ENCODE results near the gene IL1R2. TPM values are rescaled to one million over a fixed set of nuclear protein-coding genes. Genes with fewer than 3 reads are reported as not detected.

Gene IL1R2
- under 1 TPM in 1 of 2 experiments, not detected in 1; 0.88 TPM for total RNA-seq

- no peak within 1 kb of the TSS for H3K27ac Mint-ChIP-seq
- peaks cover 34% of the 10 kb centered on the region for H3K27me3 Mint-ChIP-seq
- H3K4me1 Mint-ChIP-seq = peaks cover 15% of the 10 kb centered on the region
- H3K9me3 Mint-ChIP-seq (ENCODE audit: low read depth) = no peaks in the 10 kb centered on the region
- ATAC-seq (no peak), DNase-seq (no peak)
- CTCF ChIA-PET = no interaction called here
- H3K4me3 Mint-ChIP-seq = no peak within 1 kb of the TSS
- no peaks in the 10 kb centered on the region for H3K36me3 Mint-ChIP-seq
Measured at GRCh38 chr2:101991721-101992145, at the start of gene IL1R2. IL1R2 (plus strand) TSS chr2:101991960; CDS start chr2:102008576, 16,616 bp downstream.

DNA sequence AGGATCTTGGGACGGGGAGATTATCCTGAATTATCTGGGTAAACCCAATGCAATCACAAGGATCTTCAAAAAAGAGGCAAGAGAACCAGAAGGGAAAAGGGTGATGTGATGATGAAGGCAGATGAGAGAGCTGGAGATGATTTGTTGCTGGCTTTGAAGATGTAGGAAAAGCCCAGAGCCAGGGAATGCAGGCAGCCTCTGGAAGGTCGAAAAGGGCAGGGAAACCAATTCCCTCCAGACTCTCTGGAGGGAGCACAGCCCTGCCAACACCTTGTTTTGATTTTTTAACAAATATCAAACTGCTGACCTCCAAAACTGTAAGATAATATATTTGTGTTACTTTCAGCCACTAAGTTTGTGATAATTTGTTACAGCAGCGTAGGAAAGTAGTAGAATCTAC, 48.9 kb upstream of the IL1R2 start:
- Mint-ChIP-seq H3K27ac (no peak overlapping the region), H3K4me3 (no peak overlapping the region), H3K9me3 (ENCODE audit: low read depth) (peaks cover 8% of the 10 kb centered on the region), H3K36me3 (peaks cover 3% of the 10 kb centered on the region), H3K4me1 (no peaks in the 10 kb centered on the region), H3K27me3 (peaks cover 19% of the 10 kb centered on the region)
- CTCF ChIA-PET = no interaction called here
- DNase-seq = no peak
- ATAC-seq = no peak

DNA sequence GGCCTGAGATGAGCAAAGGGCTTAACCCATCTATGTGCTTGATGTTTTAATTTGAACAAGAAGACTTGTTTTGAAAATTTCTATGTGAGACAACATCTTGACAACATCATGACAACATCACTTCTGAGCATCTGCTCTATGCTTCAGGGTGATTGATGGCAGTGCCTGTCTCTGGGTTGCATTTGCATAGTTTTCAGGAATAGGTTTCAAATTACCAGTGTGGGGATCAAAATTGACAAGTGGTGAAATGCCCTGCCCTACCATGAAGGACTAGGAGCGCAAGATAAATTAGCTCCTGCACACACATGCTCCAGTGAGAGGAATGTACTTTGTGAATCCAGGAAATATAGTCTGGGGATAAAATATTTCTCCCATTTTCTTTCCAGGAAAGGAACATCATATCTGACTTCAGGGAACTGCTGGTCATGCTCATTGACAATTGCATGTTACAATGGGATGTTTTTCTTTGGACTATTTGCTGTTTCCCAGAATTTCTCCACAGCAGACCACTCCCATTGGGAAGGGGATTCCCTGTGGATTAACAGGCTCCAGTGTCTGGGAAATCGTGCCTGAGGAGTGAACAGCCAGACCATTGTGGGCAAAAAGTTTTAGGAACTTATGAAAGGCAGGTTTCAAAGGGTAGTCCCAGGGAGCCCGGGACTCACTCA, 45.3 kb upstream of the IL1R2 start:
- Mint-ChIP-seq H3K4me3 (no peak overlapping the region), H3K27ac (no peak overlapping the region), H3K4me1 (peaks cover 8% of the 10 kb centered on the region), H3K36me3 (peaks cover 4% of the 10 kb centered on the region), H3K9me3 (ENCODE audit: low read depth) (peaks cover 6% of the 10 kb centered on the region), H3K27me3 (no peaks in the 10 kb centered on the region)
- CTCF ChIA-PET = no interaction called here
- ATAC-seq (no peak), DNase-seq (no peak)

DNA sequence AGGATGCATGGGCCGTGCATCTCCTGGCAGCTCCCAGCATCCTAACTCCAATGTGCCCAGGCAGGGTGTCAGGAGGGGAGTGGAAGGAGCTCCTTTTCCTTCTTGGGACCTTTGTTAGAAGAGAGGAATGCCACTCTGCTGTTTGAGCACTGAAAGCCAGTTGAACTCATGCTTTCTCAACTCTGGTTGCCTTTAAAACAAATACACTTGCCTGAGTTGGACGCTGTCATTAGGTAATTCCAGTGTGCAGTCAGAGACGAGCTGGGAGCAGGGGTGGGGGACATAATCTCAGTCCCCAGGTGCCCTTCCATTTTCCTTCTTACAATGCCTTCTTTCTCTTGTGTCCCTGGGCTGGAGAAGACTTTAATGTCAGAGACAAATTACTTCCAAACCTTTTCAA, 44.4 kb upstream of the IL1R2 start:
- DNase-seq = no peak
- CTCF ChIA-PET = no interaction called here
- Mint-ChIP-seq H3K9me3 (ENCODE audit: low read depth) (peaks cover 7% of the 10 kb centered on the region), H3K36me3 (peaks cover 5% of the 10 kb centered on the region), H3K4me1 (peaks cover 8% of the 10 kb centered on the region), H3K4me3 (no peak overlapping the region), H3K27ac (no peak overlapping the region), H3K27me3 (no peaks in the 10 kb centered on the region)
- ATAC-seq = no peak

GRCh38 chr2:101948625-101949155, 43.1 kb upstream of the IL1R2 start:
- Mint-ChIP-seq H3K9me3 (ENCODE audit: low read depth) (peaks cover 8% of the 10 kb centered on the region), H3K36me3 (peaks cover 5% of the 10 kb centered on the region), H3K27me3 (no peaks in the 10 kb centered on the region), H3K27ac (no peak overlapping the region), H3K4me3 (no peak overlapping the region), H3K4me1 (peaks cover 8% of the 10 kb centered on the region)
- ATAC-seq (no peak), DNase-seq (no peak)
- CTCF ChIA-PET = no interaction called here

GRCh38 chr2:101949304-101949703, 42.5 kb upstream of the IL1R2 start:
- peaks cover 8% of the 10 kb centered on the region for H3K4me1 Mint-ChIP-seq
- H3K27ac Mint-ChIP-seq = no peak overlapping the region
- H3K36me3 Mint-ChIP-seq = peaks cover 5% of the 10 kb centered on the region
- ATAC-seq (peak; percentile 72), DNase-seq (peak; percentile 49)
- CTCF ChIA-PET = interaction anchor here (0.5 kb wide), 1 partner anchor 72 kb away, joined by 4 read pairs; no protein-coding TSS in a partner anchor
- peaks cover 8% of the 10 kb centered on the region for H3K9me3 Mint-ChIP-seq (ENCODE audit: low read depth)
- no peak overlapping the region for H3K4me3 Mint-ChIP-seq
- H3K27me3 Mint-ChIP-seq = no peaks in the 10 kb centered on the region

GRCh38 chr2:101951296-101951695, 40.5 kb upstream of the IL1R2 start:
- H3K4me3 Mint-ChIP-seq = no peak overlapping the region
- ATAC-seq (no peak), DNase-seq (no peak)
- peaks cover 8% of the 10 kb centered on the region for H3K4me1 Mint-ChIP-seq
- H3K36me3 Mint-ChIP-seq = peaks cover 5% of the 10 kb centered on the region
- CTCF ChIA-PET = no interaction called here
- H3K27ac Mint-ChIP-seq = no peak overlapping the region
- peaks cover 8% of the 10 kb centered on the region for H3K9me3 Mint-ChIP-seq (ENCODE audit: low read depth)
- no peaks in the 10 kb centered on the region for H3K27me3 Mint-ChIP-seq

DNA sequence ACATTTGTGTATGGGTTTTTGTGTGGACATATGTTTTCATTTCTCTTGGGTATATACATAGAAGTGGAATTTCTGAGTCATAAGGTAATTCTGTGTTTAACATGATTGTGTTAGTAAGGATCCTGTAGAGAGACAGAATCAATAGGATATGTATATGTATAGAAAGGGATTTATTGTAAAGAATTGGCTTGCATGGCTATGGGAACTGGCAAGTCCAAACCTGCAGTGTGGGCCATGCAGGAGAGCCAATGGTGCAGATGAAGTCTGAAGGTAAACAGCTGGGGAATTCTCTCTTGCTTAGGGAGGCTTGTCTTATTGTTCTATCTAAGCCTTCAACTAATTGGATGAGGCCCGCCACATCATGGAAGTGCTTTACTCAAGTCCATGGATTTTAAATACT, 39.2 kb upstream of the IL1R2 start:
- H3K4me1 Mint-ChIP-seq = peaks cover 8% of the 10 kb centered on the region
- H3K36me3 Mint-ChIP-seq = peaks cover 5% of the 10 kb centered on the region

DNA sequence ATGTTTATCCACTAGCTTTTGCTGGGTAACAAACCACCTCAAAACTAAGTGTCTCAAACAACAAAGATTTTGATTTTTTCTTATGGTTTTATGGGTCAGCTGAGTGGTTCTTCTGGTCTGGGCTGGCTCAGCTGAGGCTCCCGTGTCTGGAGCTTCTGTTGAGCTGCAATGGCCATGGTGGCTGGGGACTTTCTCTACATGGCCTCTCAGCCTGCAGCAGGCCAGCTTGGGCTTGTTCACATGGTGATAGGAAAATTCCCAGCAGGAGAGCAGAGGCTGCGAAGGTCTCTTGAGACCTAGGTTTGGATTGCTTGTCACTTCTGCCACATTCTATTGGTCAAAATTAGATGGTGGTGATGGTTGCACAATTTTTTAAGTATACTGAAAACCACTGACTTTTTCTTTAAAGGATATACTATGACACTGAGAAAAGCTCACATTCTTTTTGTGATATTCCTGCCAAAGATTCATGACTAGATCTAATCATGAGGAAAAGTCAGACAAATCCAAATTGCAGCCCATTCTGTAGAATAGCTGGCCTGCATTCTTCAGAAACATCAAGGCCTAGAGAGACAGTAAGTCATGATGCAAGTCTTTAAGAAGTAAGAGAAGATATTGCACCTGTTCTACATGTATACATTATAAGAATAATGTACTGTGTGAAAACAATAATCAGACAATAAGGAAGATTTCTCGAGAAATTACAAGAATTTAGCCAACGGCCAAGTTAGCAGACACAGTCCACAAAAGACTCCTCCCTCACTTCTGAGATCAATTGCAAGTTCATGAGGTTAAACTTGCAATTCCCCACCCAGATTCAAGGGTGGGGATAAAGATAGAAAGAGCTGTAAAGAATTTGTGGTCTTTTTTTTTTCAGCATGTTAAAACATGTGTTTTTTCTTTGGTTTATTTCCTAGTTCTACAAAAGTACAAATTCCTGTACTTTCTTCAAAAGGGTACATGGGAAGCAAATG, 35.0 kb upstream of the IL1R2 start:
- H3K4me1 Mint-ChIP-seq = no peaks in the 10 kb centered on the region
- H3K27me3 Mint-ChIP-seq = no peaks in the 10 kb centered on the region
- peaks cover 14% of the 10 kb centered on the region for H3K9me3 Mint-ChIP-seq (ENCODE audit: low read depth)
- H3K4me3 Mint-ChIP-seq = no peak overlapping the region
- no peak for DNase-seq
- H3K27ac Mint-ChIP-seq = no peak overlapping the region
- ATAC-seq = no peak
- CTCF ChIA-PET = no interaction called here
- H3K36me3 Mint-ChIP-seq = peaks cover 4% of the 10 kb centered on the region

More for the DNA sequence above, 39.2 kb upstream of the IL1R2 start:
- no peaks in the 10 kb centered on the region for H3K27me3 Mint-ChIP-seq
- H3K9me3 Mint-ChIP-seq (ENCODE audit: low read depth) = peaks cover 10% of the 10 kb centered on the region
- DNase-seq (no peak), ATAC-seq (no peak)
- CTCF ChIA-PET = no interaction called here
- no peak overlapping the region for H3K27ac Mint-ChIP-seq
- no peak overlapping the region for H3K4me3 Mint-ChIP-seq

GRCh38 chr2:101958061-101958460, 33.7 kb upstream of the IL1R2 start:
- no peak for DNase-seq
- H3K9me3 Mint-ChIP-seq (ENCODE audit: low read depth) = peaks cover 12% of the 10 kb centered on the region
- H3K4me3 Mint-ChIP-seq = no peak overlapping the region
- CTCF ChIA-PET = no interaction called here
- H3K27me3 Mint-ChIP-seq = no peaks in the 10 kb centered on the region
- H3K36me3 Mint-ChIP-seq = peaks cover 3% of the 10 kb centered on the region
- no peak overlapping the region for H3K27ac Mint-ChIP-seq
- H3K4me1 Mint-ChIP-seq = no peaks in the 10 kb centered on the region
- ATAC-seq = no peak

DNA sequence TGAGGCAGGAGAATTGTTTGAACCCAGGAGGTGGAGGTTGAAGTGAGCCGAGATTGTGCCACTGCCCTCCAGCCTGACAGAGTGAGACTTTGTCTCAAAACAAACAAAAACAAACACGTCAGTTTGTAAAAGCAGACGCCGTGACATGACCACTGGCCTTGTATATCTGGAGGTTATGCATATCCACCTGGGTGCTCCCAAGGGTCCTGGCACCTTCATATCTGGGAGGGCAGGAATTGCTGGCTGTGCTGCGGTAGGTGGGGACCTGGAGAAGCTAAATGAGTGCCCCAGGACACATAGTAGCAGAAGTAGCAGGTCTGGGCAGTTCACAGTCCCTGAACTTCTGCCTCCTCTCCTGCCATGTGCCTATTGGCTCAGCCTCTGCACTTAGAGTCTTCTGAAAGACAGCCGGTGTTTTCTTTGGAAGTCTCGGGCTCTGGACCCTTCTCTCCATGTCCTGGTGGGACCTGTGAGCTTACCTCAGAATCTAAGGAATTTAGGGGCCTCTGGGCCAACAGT, 30.9 kb upstream of the IL1R2 start:
- H3K4me1 Mint-ChIP-seq = no peaks in the 10 kb centered on the region
- H3K4me3 Mint-ChIP-seq = no peak overlapping the region
- peaks cover 12% of the 10 kb centered on the region for H3K9me3 Mint-ChIP-seq (ENCODE audit: low read depth)
- H3K27me3 Mint-ChIP-seq = peaks cover 8% of the 10 kb centered on the region
- CTCF ChIA-PET = no interaction called here
- ATAC-seq = no peak
- peaks cover 3% of the 10 kb centered on the region for H3K36me3 Mint-ChIP-seq
- H3K27ac Mint-ChIP-seq = no peak overlapping the region
- DNase-seq = no peak

DNA sequence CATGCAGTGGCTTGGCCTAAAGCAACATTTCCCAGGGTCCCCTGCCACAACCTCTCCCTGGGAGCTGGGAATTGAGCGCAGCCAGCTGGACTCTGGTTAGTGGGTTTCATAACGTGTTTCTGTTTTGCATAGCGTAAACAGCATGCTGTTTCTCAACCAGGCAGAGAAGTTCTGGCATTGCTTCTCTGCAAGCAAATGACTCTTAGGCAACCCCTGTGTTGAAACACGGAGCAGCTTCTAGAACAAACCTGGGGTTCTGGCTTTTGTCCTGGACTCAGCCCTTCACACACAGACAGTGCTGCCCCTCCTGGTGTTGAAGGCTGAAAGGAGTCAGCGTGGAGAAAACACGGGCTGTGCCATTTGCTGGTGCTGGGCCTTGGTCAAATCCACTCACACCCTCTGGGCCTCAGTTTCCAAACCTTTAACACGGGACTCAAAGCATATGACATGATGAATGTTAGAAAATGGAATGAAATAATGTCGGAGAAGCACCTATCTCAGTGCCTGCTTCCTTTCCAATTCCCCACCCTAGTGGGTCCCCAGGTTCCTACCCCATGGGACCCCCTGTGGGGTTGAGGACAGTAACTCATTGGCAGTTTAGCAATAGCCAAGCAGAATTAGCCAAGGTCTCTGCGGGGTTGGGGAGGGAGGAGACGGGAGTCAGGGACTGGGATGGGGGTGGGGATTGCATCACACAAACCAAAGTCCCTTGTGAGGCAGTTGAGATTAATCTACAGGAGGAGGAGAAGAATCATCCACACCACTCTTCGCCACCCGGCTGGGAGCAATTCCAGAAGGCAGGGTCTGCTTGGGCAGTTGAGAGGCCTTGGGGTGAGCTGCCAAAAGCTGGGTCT, 30.2 kb upstream of the IL1R2 start:
- peaks cover 12% of the 10 kb centered on the region for H3K9me3 Mint-ChIP-seq (ENCODE audit: low read depth)
- no peak for ATAC-seq
- no peak overlapping the region for H3K4me3 Mint-ChIP-seq

DNA sequence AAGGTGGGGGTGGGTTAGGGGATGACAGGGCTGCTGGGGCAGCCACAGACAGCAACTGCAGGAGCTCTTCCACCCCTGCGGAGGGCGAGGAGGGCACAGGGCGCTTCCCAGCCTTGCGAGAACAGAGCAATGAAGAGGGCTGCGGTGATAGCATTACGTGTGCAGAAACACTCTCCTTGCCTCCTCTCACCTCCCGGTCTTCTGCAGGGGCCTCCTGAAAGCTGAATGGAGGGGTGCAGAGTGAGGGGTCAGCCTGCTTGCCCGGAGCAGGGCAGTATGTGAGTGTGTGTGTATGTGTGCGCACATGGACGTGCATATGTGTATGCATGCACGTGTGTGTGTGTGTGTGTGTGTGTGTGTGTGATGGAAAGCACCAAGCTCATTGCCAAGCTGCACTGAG, 29.5 kb upstream of the IL1R2 start:
- ATAC-seq (no peak), DNase-seq (no peak)
- H3K9me3 Mint-ChIP-seq (ENCODE audit: low read depth) = peaks cover 12% of the 10 kb centered on the region
- no peak overlapping the region for H3K27ac Mint-ChIP-seq
- H3K36me3 Mint-ChIP-seq = peaks cover 3% of the 10 kb centered on the region
- H3K4me1 Mint-ChIP-seq = no peaks in the 10 kb centered on the region
- CTCF ChIA-PET = no interaction called here
- no peak overlapping the region for H3K4me3 Mint-ChIP-seq
- H3K27me3 Mint-ChIP-seq = peaks cover 9% of the 10 kb centered on the region

More for the DNA sequence above, 30.2 kb upstream of the IL1R2 start:
- H3K27me3 Mint-ChIP-seq = peaks cover 8% of the 10 kb centered on the region
- peaks cover 3% of the 10 kb centered on the region for H3K36me3 Mint-ChIP-seq
- no peak overlapping the region for H3K27ac Mint-ChIP-seq
- DNase-seq = no peak
- CTCF ChIA-PET = no interaction called here
- H3K4me1 Mint-ChIP-seq = no peaks in the 10 kb centered on the region
